OCI-LY3 (cell line): Measurements from ENCODE around the gene TMEM176A.

Experiments
- CTCF ChIP-seq: fragments of 200-600, 300-600 bp; sonication (generic); IDR thresholded peaks from 2 replicates; pipeline ENCODE4 v1.5.1; 2014; ENCODE audit warnings: antibody characterized with exemption, low read length, low read depth
- EZH2phosphoT487 ChIP-seq: fragments of 200-600 bp; shearing (Covaris generic); IDR thresholded peaks from 2 replicates; pipeline ENCODE4 v1.6.1; 2018; ENCODE audit warnings: antibody characterized with exemption, mixed run types, low read depth

DNA sequence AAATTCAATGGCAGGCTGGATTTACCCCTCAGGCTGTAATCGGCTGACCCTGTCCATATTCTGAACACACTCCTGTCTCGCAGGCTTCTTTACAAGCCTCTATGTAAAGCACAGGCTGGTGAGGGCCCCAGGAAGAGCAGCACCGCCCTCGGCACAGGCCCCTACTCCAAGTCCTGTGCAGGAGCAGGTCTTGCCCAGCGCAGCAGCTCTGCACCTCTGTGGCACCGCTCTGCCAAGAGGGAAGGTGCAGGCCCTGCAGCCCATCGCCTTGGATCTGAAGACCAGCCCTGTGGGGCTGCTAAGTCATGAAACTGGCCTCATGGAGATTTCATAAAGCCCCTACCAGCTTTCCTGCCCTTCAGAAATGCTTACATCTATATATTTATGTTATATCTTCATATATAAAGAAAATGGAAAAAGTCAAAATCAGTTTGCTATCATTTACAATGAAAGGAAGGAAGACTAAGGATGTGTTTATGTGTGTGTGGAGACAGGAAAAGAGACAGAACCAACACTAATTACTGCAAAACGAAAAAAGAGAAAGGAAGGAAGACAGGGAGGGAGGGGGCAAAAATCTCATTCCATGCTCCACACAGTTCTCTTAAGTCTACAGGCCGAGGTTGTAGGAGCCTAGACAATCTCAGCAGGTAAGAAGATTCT lies 10.0 kb upstream of the TMEM176A start:
- TF ChIP-seq CTCF (no peak), EZH2phosphoT487 (no peak)
